DMS79 treated with DMSO at 0.1 percent for 48 hours (cell line): ENCODE data around the gene CLDN15.
"Not testable (repeated sequence)": the region's sequence is repeated elsewhere in the genome, so short reads cannot be mapped to it uniquely, and the experiment has no call there.

Source experiments
- DNase-seq: peaks from one replicate; lab custom pipeline; 2025; lab: John Stamatoyannopoulos, UW

Gene CLDN15

DNA sequence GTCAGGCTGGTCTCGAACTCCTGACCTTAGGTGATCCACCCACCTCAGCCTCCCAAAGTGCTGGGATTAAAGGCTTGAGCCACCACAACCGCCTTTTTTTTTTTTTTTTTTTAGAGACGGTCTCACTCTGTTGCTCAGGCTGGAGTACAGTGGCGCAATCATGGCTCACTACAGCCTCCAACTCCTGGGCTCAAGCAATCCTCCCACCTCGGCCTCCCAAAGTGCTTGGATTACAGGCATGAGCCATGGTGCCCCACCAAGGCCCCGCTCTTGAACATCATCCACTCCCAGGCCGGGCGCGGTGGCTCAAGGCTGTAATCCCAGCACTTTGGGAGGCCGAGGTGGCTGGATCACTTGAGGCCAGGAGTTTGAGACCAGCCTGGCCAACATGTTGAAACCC is 38.1 kb downstream of the CLDN15 start:
- not testable (repeated sequence) for DNase-seq

DNA sequence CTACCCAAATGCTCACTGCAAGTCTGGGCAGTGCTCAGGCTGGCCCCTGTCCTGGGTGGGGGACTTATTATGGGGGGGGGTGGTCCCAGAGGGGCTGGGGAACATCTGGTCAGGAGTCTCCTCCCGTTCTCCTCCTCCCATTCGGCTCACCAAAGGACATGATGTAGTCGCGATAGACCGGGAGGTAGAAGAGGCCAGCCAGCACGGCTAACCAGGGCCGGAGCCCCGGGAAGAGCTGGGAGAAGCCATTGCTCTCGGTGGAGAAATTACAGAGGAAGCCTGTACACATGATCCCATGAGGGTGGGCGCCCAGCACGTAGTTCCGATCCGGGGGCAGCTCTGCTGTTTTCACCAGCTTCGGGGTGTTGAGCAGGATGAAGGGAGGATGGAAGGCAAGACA is 39.1 kb downstream of the CLDN15 start:
- DNase-seq = no peak

- no peak for DNase-seq
Measured at GRCh38 chr7:101197991-101198390, 39.6 kb downstream of the CLDN15 start.

- no peak for DNase-seq
Measured at GRCh38 chr7:101195884-101196283, 41.7 kb downstream of the CLDN15 start.

GRCh38 chr7:101189109-101189508 is 48.5 kb downstream of the CLDN15 start:
- no peak for DNase-seq

GRCh38 chr7:101186844-101187428 is 50.7 kb downstream of the CLDN15 start:
- DNase-seq = no peak

- DNase-seq = no peak
Measured at GRCh38 chr7:101186194-101186593, 51.4 kb downstream of the CLDN15 start.

- no peak for DNase-seq
Measured at GRCh38 chr7:101185258-101185839, 52.3 kb downstream of the CLDN15 start.
